ENCODE data around the gene HAUS8.

GRCh38 chr19:17031741-17032140 is 43.5 kb downstream of the HAUS8 start:
- TF ChIP-seq, protein P1, sequence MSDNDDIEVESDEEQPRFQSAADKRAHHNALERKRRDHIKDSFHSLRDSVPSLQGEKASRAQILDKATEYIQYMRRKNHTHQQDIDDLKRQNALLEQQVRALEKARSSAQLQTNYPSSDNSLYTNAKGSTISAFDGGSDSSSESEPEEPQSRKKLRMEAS (IDR thresholded peaks at IDR 0.05), result no peak
- TF ChIP-seq CEBPB (IDR thresholded peaks at IDR 0.05) (no peak), CREB1 (IDR thresholded peaks at IDR 0.05; ENCODE audit: low read depth) (no peak), RAD21 (IDR thresholded peaks at IDR 0.05; ENCODE audit: low read depth) (no peak)

All from Ishikawa (cell line).